Dendritic cell treated with granulocyte-macrophage colony-stimulating factor and Interleukin-4, amounts not matched to agents 40 ng/mL and 50 ng/mL, for 4 days (primary cell): ENCODE measurements around the gene SPATA1.
"Not testable (repeated sequence)": the region's sequence is repeated elsewhere in the genome, so short reads cannot be mapped to it uniquely, and the experiment has no call there.

ENCODE experiments used
- H3K27ac Mint-ChIP-seq: one replicate; pipeline ENCODE4 v1.8.0; 2022; ENCODE audit warnings: mild to moderate bottlenecking, mixed read lengths
- H3K27me3 Mint-ChIP-seq: one replicate; pipeline ENCODE4 v1.8.0; 2022; ENCODE audit warnings: mild to moderate bottlenecking, mixed read lengths
- H3K36me3 Mint-ChIP-seq: one replicate; pipeline ENCODE4 v1.8.0; 2022; ENCODE audit warnings: low read depth, mixed read lengths
- H3K4me1 Mint-ChIP-seq: one replicate; pipeline ENCODE4 v1.8.0; 2022; ENCODE audit warnings: low read depth, mixed read lengths
- H3K4me3 Mint-ChIP-seq: one replicate; pipeline ENCODE4 v1.8.0; 2022; ENCODE audit warnings: mild to moderate bottlenecking, moderate library complexity, mixed read lengths
- H3K9me3 Mint-ChIP-seq: one replicate; pipeline ENCODE4 v1.8.0; 2022; ENCODE audit warnings: mixed read lengths
- intact Hi-C: fragments of 100-400 bp; cut with micrococcal nuclease; formaldehyde crosslinking; loops from one replicate; pipeline ENCODE4 v1.15.0; 2022

Gene SPATA1

DNA sequence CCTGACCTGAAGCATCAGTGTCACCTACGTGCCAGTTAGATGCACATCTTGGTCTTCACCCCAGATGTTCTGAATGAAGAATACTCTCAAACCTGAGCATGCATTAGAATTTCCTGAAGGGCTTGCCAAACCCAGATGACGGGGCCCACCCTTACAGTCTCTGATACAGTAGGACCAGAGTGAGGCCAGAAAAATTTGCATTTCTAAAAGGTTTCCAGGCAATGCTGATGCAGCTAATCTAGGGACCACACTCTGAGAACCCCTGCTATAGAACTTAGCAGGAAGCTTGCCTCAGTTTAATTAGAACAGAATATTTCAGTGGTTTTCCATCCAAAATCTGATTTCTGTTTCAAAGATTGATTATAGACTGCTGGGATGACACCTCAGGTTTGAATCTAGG, 77.9 kb downstream of the SPATA1 start:
- intact Hi-C loops = no loop called here
- Mint-ChIP-seq H3K4me3 (no peak overlapping the region), H3K9me3 (no peaks in the 10 kb centered on the region), H3K4me1 (no peaks in the 10 kb centered on the region), H3K27me3 (no peaks in the 10 kb centered on the region), H3K27ac (no peak overlapping the region), H3K36me3 (peaks cover 25% of the 10 kb centered on the region)

DNA sequence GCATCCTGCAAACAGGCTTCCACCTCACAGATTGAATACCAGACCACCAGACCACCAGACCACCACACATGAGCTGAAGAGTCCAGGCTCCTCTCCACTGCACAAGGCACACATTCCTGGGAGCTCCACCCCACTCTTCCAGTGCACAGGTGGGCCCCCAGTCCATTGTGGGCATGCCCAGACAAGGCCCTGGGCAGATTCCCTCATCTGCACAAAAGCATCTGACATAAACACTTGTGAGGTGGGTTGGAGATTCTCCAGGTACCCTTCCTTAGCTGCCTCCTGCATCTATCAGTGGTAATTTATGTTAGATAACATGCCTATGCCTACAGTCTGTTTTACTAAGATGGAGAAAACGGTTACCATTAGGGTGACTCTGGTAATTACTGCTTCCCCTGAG, 79.6 kb downstream of the SPATA1 start:
- no peak overlapping the region for H3K27ac Mint-ChIP-seq
- intact Hi-C loops = no loop called here
- H3K4me1 Mint-ChIP-seq = no peaks in the 10 kb centered on the region
- H3K27me3 Mint-ChIP-seq = peaks cover 3% of the 10 kb centered on the region
- peaks cover 21% of the 10 kb centered on the region for H3K36me3 Mint-ChIP-seq
- H3K9me3 Mint-ChIP-seq = peaks cover 11% of the 10 kb centered on the region
- H3K4me3 Mint-ChIP-seq = no peak overlapping the region

GRCh38 chr1:84587099-84587498, 80.9 kb downstream of the SPATA1 start:
- Mint-ChIP-seq H3K27ac (no peak overlapping the region), H3K4me1 (no peaks in the 10 kb centered on the region), H3K9me3 (peaks cover 24% of the 10 kb centered on the region), H3K36me3 (peaks cover 12% of the 10 kb centered on the region), H3K27me3 (peaks cover 3% of the 10 kb centered on the region), H3K4me3 (no peak overlapping the region)
- intact Hi-C loops = no loop called here

- H3K27ac Mint-ChIP-seq, intact Hi-C loops, H3K36me3 Mint-ChIP-seq, H3K27me3 Mint-ChIP-seq, H3K4me3 Mint-ChIP-seq, H3K4me1 Mint-ChIP-seq: not testable (repeated sequence)
- H3K9me3 Mint-ChIP-seq = peaks cover 36% of the 10 kb centered on the region
Observed at GRCh38 chr1:84594959-84595358, 88.8 kb downstream of the SPATA1 start.

DNA sequence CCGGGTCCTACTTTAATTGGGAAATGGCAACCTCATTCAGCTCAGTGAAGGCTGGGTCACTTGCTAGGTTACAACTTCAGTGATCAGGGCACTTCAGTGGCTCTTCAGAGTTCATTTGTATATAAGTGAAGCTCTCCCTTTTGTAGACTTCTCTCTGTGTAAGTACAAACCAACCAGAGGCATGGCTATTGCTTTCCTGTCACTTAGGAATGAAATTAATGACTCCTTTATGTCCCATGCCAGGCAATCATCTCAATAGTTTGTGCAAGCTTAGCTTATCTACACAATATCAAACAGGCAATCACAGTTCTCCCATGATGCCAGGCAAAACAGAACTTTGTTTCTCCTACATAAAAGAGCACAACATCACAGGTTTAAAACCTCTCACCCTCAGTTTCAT, 90.8 kb downstream of the SPATA1 start:
- peaks cover 21% of the 10 kb centered on the region for H3K9me3 Mint-ChIP-seq
- H3K36me3 Mint-ChIP-seq = no peaks in the 10 kb centered on the region
- peaks cover 9% of the 10 kb centered on the region for H3K4me1 Mint-ChIP-seq
- H3K27ac Mint-ChIP-seq = no peak overlapping the region
- peaks cover 4% of the 10 kb centered on the region for H3K27me3 Mint-ChIP-seq
- intact Hi-C loops = no loop called here
- no peak overlapping the region for H3K4me3 Mint-ChIP-seq

- H3K27ac Mint-ChIP-seq = no peak overlapping the region
- no peak overlapping the region for H3K4me3 Mint-ChIP-seq
- peaks cover 27% of the 10 kb centered on the region for H3K9me3 Mint-ChIP-seq
- intact Hi-C loops = no loop called here
- peaks cover 9% of the 10 kb centered on the region for H3K4me1 Mint-ChIP-seq
- no peaks in the 10 kb centered on the region for H3K36me3 Mint-ChIP-seq
- peaks cover 4% of the 10 kb centered on the region for H3K27me3 Mint-ChIP-seq
Observed at GRCh38 chr1:84598418-84598817, 92.2 kb downstream of the SPATA1 start.

- Mint-ChIP-seq H3K27me3 (peaks cover 4% of the 10 kb centered on the region), H3K4me3 (no peak overlapping the region), H3K27ac (peak overlapping the region; percentile 11), H3K4me1 (peaks cover 9% of the 10 kb centered on the region), H3K9me3 (peaks cover 27% of the 10 kb centered on the region), H3K36me3 (no peaks in the 10 kb centered on the region)
- intact Hi-C loops = no loop called here
Observed at GRCh38 chr1:84598846-84599741, 92.9 kb downstream of the SPATA1 start.

- no peak overlapping the region for H3K27ac Mint-ChIP-seq
- no peaks in the 10 kb centered on the region for H3K27me3 Mint-ChIP-seq
- no peak overlapping the region for H3K4me3 Mint-ChIP-seq
- intact Hi-C loops = no loop called here
- H3K9me3 Mint-ChIP-seq = peaks cover 39% of the 10 kb centered on the region
- H3K36me3 Mint-ChIP-seq = peaks cover 10% of the 10 kb centered on the region
- peaks cover 9% of the 10 kb centered on the region for H3K4me1 Mint-ChIP-seq
Observed at GRCh38 chr1:84600796-84601195, 94.6 kb downstream of the SPATA1 start.

DNA sequence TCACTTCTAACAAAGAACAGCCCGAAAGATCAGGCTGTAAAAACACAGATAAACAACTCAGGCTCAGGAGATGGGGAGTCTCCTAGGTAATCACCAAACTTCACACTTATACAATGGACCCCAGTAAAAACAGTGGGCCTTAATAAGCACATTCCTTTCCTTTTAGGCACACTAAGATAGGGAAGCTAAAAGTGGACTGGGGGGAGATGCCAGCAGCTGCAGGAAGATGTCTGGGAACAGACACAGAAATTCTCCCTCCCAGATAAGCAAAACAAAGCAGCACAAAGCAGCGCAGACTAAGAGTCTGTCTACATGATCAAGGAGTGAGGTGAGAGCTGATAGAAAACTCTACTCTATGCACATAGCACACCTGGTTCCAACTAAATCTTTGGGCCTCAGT, 97.0 kb downstream of the SPATA1 start:
- peaks cover 11% of the 10 kb centered on the region for H3K36me3 Mint-ChIP-seq
- peaks cover 9% of the 10 kb centered on the region for H3K4me1 Mint-ChIP-seq
- H3K9me3 Mint-ChIP-seq = peaks cover 53% of the 10 kb centered on the region
- intact Hi-C loops = no loop called here
- no peak overlapping the region for H3K27ac Mint-ChIP-seq
- no peaks in the 10 kb centered on the region for H3K27me3 Mint-ChIP-seq
- no peak overlapping the region for H3K4me3 Mint-ChIP-seq

- Mint-ChIP-seq H3K27ac (no peak overlapping the region), H3K27me3 (no peaks in the 10 kb centered on the region), H3K4me1 (peaks cover 1% of the 10 kb centered on the region), H3K9me3 (peaks cover 53% of the 10 kb centered on the region), H3K4me3 (no peak overlapping the region), H3K36me3 (peaks cover 11% of the 10 kb centered on the region)
- intact Hi-C loops = no loop called here
Observed at GRCh38 chr1:84603941-84604830, 98.0 kb downstream of the SPATA1 start.

GRCh38 chr1:84605157-84605556, 99.0 kb downstream of the SPATA1 start:
- peaks cover 11% of the 10 kb centered on the region for H3K36me3 Mint-ChIP-seq
- intact Hi-C loops = no loop called here
- H3K27me3 Mint-ChIP-seq = no peaks in the 10 kb centered on the region

DNA sequence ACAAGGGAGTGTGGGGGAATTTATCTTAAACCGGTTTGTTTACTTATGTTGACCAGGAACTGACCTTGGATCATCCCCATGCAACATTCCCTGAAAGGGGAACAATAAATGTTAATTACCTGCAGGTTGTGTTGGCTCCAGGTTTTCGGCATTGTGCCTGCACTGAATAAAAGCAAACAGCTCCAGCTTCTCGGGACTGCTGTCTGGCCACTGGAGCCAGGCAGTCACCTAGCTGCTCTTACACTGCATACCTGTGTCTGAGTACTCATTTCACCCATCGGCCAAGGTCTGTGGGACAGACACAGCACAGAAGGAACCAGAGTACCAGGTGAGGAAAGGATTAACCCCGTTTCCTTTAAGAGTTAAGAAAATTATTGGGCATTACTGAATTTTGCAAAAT, 100.8 kb downstream of the SPATA1 start:
- Mint-ChIP-seq H3K27ac (no peak overlapping the region), H3K9me3 (peaks cover 64% of the 10 kb centered on the region), H3K27me3 (no peaks in the 10 kb centered on the region), H3K4me1 (no peaks in the 10 kb centered on the region), H3K36me3 (peaks cover 11% of the 10 kb centered on the region), H3K4me3 (no peak overlapping the region)
- intact Hi-C loops = no loop called here

More at GRCh38 chr1:84605157-84605556, 99.0 kb downstream of the SPATA1 start:
- H3K9me3 Mint-ChIP-seq = peaks cover 53% of the 10 kb centered on the region
- H3K4me1 Mint-ChIP-seq = no peaks in the 10 kb centered on the region
- no peak overlapping the region for H3K4me3 Mint-ChIP-seq
- no peak overlapping the region for H3K27ac Mint-ChIP-seq

DNA sequence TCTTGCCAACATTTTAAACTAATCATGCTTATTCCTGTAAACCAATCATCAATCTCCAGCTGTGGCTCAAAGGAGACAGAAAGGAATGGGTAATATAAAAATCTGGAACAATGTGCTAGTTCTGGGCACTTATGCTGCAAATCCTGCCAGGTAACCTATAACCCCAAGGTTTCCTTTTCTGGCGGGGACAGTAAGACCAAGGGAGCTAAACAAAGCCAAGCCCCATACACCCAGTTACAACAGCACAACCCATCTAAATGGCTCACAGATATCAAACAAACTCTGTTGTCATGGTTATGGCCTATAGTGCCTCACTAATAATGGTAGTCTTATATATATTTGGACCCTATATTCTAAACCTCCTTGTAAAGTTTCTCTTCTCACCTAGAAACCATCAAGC, 104.9 kb downstream of the SPATA1 start:
- no peaks in the 10 kb centered on the region for H3K27me3 Mint-ChIP-seq
- H3K27ac Mint-ChIP-seq = no peak overlapping the region
- no peak overlapping the region for H3K4me3 Mint-ChIP-seq
- H3K9me3 Mint-ChIP-seq = peaks cover 59% of the 10 kb centered on the region
- intact Hi-C loops = no loop called here
- H3K36me3 Mint-ChIP-seq = peaks cover 14% of the 10 kb centered on the region
- peaks cover 5% of the 10 kb centered on the region for H3K4me1 Mint-ChIP-seq

- intact Hi-C loops = no loop called here
- Mint-ChIP-seq H3K27me3 (no peaks in the 10 kb centered on the region), H3K4me1 (peaks cover 12% of the 10 kb centered on the region), H3K27ac (no peak overlapping the region), H3K9me3 (peaks cover 52% of the 10 kb centered on the region), H3K4me3 (no peak overlapping the region), H3K36me3 (peaks cover 14% of the 10 kb centered on the region)
Observed at GRCh38 chr1:84611796-84612195, 105.6 kb downstream of the SPATA1 start.
